Measurements from ENCODE around the gene EHD2. TPM values are rescaled to one million over a fixed set of nuclear protein-coding genes. Genes with fewer than 3 reads are reported as not detected.
"Not testable (repeated sequence)": the region's sequence is repeated elsewhere in the genome, so short reads cannot be mapped to it uniquely, and the experiment has no call there.

Gene EHD2
- total and polyA plus RNA-seq, 2 experiments from 2014 or later, result 0.64 to 2.1 TPM

DNA sequence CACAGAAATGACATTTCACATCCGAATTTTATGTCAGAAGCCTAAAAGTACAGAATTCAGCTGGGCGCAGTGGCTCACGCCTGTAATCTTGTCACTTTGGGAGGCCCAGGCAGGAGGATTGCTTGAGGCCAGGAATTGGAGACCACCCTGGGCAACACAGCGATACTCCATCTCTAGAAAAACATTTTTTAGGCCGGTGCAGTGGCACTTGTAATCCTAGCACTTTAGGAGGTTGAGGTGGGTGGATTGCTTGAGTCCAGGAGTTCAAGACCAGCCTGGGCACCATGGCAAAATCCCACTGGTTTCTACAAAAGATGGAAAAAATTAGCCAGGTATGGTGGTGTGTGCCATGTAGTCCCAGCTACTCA, 47.4 kb downstream of the EHD2 start:
- Histone ChIP-seq H3K4me3 (no peak overlapping the region), H3K36me3 (peaks cover 24% of the 10 kb centered on the region), H3K9me3 (ENCODE audit: low read depth) (no peaks in the 10 kb centered on the region), H3K27me3 (no peaks in the 10 kb centered on the region), H3K27ac (no peak overlapping the region), H3K4me1 (ENCODE audit: low read depth) (no peaks in the 10 kb centered on the region)
- TF ChIP-seq, protein P1, sequence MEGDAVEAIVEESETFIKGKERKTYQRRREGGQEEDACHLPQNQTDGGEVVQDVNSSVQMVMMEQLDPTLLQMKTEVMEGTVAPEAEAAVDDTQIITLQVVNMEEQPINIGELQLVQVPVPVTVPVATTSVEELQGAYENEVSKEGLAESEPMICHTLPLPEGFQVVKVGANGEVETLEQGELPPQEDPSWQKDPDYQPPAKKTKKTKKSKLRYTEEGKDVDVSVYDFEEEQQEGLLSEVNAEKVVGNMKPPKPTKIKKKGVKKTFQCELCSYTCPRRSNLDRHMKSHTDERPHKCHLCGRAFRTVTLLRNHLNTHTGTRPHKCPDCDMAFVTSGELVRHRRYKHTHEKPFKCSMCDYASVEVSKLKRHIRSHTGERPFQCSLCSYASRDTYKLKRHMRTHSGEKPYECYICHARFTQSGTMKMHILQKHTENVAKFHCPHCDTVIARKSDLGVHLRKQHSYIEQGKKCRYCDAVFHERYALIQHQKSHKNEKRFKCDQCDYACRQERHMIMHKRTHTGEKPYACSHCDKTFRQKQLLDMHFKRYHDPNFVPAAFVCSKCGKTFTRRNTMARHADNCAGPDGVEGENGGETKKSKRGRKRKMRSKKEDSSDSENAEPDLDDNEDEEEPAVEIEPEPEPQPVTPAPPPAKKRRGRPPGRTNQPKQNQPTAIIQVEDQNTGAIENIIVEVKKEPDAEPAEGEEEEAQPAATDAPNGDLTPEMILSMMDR (IDR thresholded peaks at IDR 0.05; ENCODE audit: low read depth, low read length), result no peak
- DNase-seq (ENCODE audit: low read depth in 1 of 2, low spot score in 1 of 2), result no peak

DNA sequence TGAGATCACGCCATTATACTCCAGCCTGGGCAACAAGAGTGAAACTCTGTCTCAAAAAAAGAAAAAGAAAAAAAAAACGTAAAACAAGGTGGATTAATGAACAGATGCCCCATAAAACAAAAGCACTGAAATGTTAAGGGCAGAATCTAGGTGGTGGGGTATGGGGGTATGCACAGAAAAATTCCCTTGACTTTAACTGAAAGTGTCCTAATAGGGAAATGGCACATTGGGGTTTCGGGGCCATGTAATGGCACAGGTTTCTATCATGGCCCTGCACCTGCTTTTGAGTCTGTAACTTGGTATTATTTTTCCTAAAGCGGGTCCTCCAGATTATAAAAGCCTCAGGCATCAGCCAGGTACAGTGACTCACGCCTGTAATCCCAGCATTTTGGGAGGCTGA, 48.3 kb downstream of the EHD2 start:
- DNase-seq (ENCODE audit: low read depth in 1 of 2, low spot score in 1 of 2), result no peak
- Histone ChIP-seq H3K27me3 (no peaks in the 10 kb centered on the region), H3K27ac (no peak overlapping the region), H3K36me3 (peaks cover 14% of the 10 kb centered on the region), H3K4me3 (no peak overlapping the region), H3K9me3 (ENCODE audit: low read depth) (no peaks in the 10 kb centered on the region), H3K4me1 (ENCODE audit: low read depth) (no peaks in the 10 kb centered on the region)
- TF ChIP-seq, protein P1 (IDR thresholded peaks at IDR 0.05; ENCODE audit: low read depth, low read length), result no peak

DNA sequence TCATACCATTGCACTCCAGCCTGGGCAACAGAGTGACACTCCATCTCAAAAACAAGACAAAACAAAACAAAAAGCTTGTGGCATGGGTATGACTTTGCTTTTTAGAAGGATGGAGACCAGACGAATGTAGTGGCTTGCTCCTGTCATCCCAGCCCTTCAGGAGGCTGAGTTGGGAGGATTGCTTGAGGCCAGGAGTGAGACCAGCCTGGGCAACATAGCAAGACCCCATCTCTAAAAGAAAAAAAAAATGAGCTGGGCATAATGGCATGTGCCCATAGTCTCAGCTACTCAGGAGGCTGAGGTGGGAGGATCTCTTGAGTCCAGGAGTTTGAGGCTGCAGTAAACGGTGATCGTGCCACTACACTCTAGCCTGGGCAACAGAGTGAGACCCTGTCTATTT, 48.9 kb downstream of the EHD2 start:
- no peaks in the 10 kb centered on the region for H3K4me1 ChIP-seq (ENCODE audit: low read depth)
- TF ChIP-seq, protein P1 (IDR thresholded peaks at IDR 0.05; ENCODE audit: low read depth, low read length), result no peak

DNA sequence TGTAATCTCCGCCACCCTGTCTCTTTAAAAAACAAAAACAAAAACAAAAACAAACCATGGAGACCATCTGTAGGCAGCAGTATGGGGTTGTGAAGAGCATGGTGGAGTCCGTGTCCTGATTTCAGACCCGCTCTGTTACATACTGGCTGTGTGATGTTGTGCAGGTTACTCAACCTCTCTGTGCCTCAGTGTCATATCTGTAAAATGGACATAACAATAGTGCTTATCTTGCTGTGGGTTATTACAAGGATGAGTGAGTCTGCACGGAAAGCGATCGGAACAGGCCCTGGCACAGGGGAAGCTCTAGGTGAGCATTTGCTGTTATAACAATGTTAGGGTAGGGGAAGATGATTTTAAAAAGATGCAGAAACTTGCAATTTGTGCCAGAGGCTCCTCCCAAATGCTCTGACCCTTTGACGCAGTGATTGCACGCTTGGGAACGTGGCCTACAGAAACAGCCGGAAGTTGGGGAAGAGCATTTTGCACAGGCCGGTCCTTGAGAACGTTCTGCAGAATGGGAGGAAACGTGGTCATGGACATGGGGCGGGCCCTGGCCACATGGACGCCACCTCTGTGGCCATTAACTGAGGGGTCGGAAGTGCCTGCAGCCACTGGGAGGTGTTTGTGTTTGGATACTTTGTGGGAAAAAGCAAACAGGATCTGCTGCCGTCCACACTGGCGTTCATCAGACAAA, 49.5 kb downstream of the EHD2 start:
- TF ChIP-seq, protein P1 (IDR thresholded peaks at IDR 0.05; ENCODE audit: low read depth, low read length), result no peak
- Histone ChIP-seq H3K36me3 (peaks cover 2% of the 10 kb centered on the region), H3K27ac (no peak overlapping the region), H3K4me1 (ENCODE audit: low read depth) (no peaks in the 10 kb centered on the region), H3K27me3 (no peaks in the 10 kb centered on the region), H3K4me3 (no peak overlapping the region), H3K9me3 (ENCODE audit: low read depth) (no peaks in the 10 kb centered on the region)
- DNase-seq (ENCODE audit: low read depth in 1 of 2, low spot score in 1 of 2), result peak in 1 of 2 donors; percentile 59

More for the DNA sequence above, 48.9 kb downstream of the EHD2 start:
- Histone ChIP-seq H3K4me3 (no peak overlapping the region), H3K9me3 (ENCODE audit: low read depth) (no peaks in the 10 kb centered on the region), H3K36me3 (peaks cover 8% of the 10 kb centered on the region), H3K27ac (no peak overlapping the region), H3K27me3 (no peaks in the 10 kb centered on the region)
- no peak for DNase-seq (ENCODE audit: low read depth in 1 of 2, low spot score in 1 of 2)

DNA sequence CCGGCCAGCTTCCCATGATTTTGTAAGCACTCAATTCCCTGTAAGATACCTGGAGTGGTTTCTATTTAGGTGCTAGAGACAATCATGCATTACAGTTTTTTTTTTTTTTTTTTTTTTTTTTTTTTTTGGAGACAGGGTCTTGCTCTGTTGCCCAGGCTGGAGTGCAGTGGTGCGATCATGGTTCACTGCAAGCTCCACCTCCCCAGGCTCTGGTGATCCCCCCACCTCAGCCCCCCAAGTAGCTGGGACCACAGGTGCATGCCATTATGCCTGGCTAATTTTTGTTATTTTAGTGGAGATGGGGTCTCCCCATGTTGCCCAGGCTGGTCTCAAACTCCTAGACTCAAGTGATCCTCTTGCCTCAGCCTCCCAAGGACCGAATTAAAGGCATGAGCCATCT, 51.5 kb downstream of the EHD2 start:
- not testable (repeated sequence) for H3K27me3 ChIP-seq; H3K27ac ChIP-seq; DNase-seq (ENCODE audit: low read depth in 1 of 2, low spot score in 1 of 2); H3K4me3 ChIP-seq; H3K36me3 ChIP-seq; H3K4me1 ChIP-seq (ENCODE audit: low read depth); H3K9me3 ChIP-seq (ENCODE audit: low read depth)

DNA sequence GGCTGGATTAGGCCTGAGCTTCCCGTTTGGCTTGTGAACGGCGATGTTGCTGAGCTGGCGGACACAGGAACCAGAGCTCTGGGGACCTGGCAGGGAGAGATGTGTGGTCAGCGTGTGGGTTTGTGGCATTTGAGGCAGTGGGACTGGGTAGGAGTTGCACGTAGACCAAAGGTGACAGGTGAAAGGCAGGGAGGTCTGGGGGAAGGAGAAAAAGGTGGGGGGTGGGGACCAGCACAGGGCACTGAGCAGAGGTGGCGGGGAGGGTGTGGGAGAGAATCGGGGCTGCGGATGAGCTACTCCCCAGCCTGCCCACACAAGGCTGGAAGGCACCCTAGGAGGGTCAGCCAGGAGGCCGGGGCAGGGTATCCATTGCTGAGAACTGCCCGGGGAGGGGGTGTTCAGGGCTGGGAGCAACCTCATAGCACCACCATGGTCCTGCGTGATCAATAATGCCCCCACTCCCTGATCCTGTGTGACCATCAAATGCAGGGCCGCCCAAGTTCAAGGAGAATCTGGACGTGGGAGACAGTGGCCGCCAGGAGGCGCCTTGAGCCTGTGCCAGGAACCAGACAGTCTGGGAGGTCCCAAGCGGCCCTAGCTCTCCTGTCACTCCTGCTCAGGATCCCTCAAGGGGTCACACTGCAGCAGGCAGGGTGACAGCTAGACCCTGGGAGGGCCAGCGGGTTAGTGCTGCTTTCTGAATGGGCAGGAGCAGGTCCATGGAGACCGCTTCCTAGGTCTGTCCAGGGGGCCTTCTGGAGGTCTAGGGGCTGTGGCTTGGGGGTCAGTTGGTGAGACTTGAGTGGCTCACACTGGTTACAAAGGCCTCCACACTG, 52.5 kb downstream of the EHD2 start:
- Histone ChIP-seq H3K36me3 (no peaks in the 10 kb centered on the region), H3K9me3 (ENCODE audit: low read depth) (no peaks in the 10 kb centered on the region), H3K27ac (no peak overlapping the region), H3K27me3 (no peaks in the 10 kb centered on the region), H3K4me1 (ENCODE audit: low read depth) (peaks cover 10% of the 10 kb centered on the region), H3K4me3 (no peak overlapping the region)
- TF ChIP-seq, protein P1 (IDR thresholded peaks at IDR 0.05; ENCODE audit: low read depth, low read length), result peak; percentile 93
- peak; percentile 72 to 91 for DNase-seq (ENCODE audit: low read depth in 1 of 2, low spot score in 1 of 2)
